GM18511 (cell line): ENCODE measurements around the gene MEIS1.

Source experiments
- ATAC-seq: cut with Tn5 transposase; IDR thresholded peaks from one replicate; pipeline ENCODE4 v1.9.1; 2021; ENCODE audit warnings: mild to moderate bottlenecking, moderate library complexity; ENCODE audit not compliant: unreplicated experiment

MEIS1 gene

GRCh38 chr2:66561645-66562303 is 126.8 kb downstream of the MEIS1 start:
- ATAC-seq, result no peak

GRCh38 chr2:66562304-66562685 is 127.4 kb downstream of the MEIS1 start:
- ATAC-seq, result no peak

GRCh38 chr2:66563473-66563872 is 128.5 kb downstream of the MEIS1 start:
- no peak for ATAC-seq

- ATAC-seq, result no peak
These were observed 130.4 kb downstream of the MEIS1 start for GRCh38 chr2:66565291-66565690.

GRCh38 chr2:66566726-66567399 is 131.9 kb downstream of the MEIS1 start:
- ATAC-seq, result no peak

- no peak for ATAC-seq
These were observed 132.8 kb downstream of the MEIS1 start for GRCh38 chr2:66567729-66568128.

GRCh38 chr2:66568650-66569300 is 133.8 kb downstream of the MEIS1 start:
- no peak for ATAC-seq

- ATAC-seq, result no peak
These were observed 134.5 kb downstream of the MEIS1 start for GRCh38 chr2:66569321-66569851.

- ATAC-seq, result no peak
These were observed 135.0 kb downstream of the MEIS1 start for GRCh38 chr2:66569974-66570373.

- ATAC-seq, result no peak
These were observed 135.5 kb downstream of the MEIS1 start for GRCh38 chr2:66570471-66570870.

- ATAC-seq, result no peak
These were observed 137.0 kb downstream of the MEIS1 start for GRCh38 chr2:66571918-66572317.

- no peak for ATAC-seq
These were observed 137.5 kb downstream of the MEIS1 start for GRCh38 chr2:66572391-66572790.

GRCh38 chr2:66573416-66573815 is 138.5 kb downstream of the MEIS1 start:
- ATAC-seq, result no peak

GRCh38 chr2:66573821-66574233 is 138.9 kb downstream of the MEIS1 start:
- ATAC-seq, result no peak

- ATAC-seq, result no peak
These were observed 140.0 kb downstream of the MEIS1 start for GRCh38 chr2:66574701-66575624.

- no peak for ATAC-seq
These were observed 140.8 kb downstream of the MEIS1 start for GRCh38 chr2:66575625-66576310.

- no peak for ATAC-seq
These were observed 141.3 kb downstream of the MEIS1 start for GRCh38 chr2:66576311-66576560.

GRCh38 chr2:66576561-66577320 is 141.8 kb downstream of the MEIS1 start:
- no peak for ATAC-seq

GRCh38 chr2:66577321-66578053 is 142.6 kb downstream of the MEIS1 start:
- ATAC-seq, result no peak
